H9 (cell line): Measurements from ENCODE around the gene TFAP2D. TPM values are rescaled to one million over a fixed set of nuclear protein-coding genes. Genes with fewer than 3 reads are reported as not detected.

Experiments
- DNase-seq: peaks from one replicate; pipeline ENCODE4 v3.0.0-alpha.2; 2017
- H2AFZ ChIP-seq: one replicate; pipeline ENCODE4 v1.6.1; 2013; ENCODE audit warnings: mild to moderate bottlenecking, low read length, control low read depth, moderate library complexity
- H2AK5ac ChIP-seq: 2 replicates; pipeline ENCODE4 v1.6.1; 2013; ENCODE audit warnings: low read length, control low read depth, mixed read lengths; ENCODE audit not compliant: insufficient read length
- H2BK120ac ChIP-seq: one replicate; pipeline ENCODE4 v1.6.1; 2013; ENCODE audit warnings: low read depth, mild to moderate bottlenecking, low read length, control low read depth, inconsistent platforms; ENCODE audit not compliant: poor library complexity, severe bottlenecking
- H2BK12ac ChIP-seq: 2 replicates; pipeline ENCODE4 v1.6.1; 2013; ENCODE audit warnings: low read length, control low read depth, mixed read lengths, low read depth; ENCODE audit not compliant: insufficient read length
- H2BK15ac ChIP-seq: 2 replicates; pipeline ENCODE4 v1.6.1; 2013; ENCODE audit warnings: low read depth, low read length, control low read depth
- H2BK20ac ChIP-seq: one replicate; pipeline ENCODE4 v1.6.1; 2013; ENCODE audit warnings: low read depth, mild to moderate bottlenecking, low read length, control low read depth, inconsistent platforms; ENCODE audit not compliant: poor library complexity, severe bottlenecking
- H2BK5ac ChIP-seq: 2 replicates; pipeline ENCODE4 v1.6.1; 2013; ENCODE audit warnings: low read length, control low read depth, mixed read lengths; ENCODE audit not compliant: insufficient read length
- H3K14ac ChIP-seq: 2 replicates; pipeline ENCODE4 v1.6.1; 2013; ENCODE audit warnings: low read length, control low read depth; ENCODE audit not compliant: insufficient read depth
- H3K18ac ChIP-seq: 2 replicates; pipeline ENCODE4 v1.6.1; 2013; ENCODE audit warnings: low read depth, mild to moderate bottlenecking, mixed read lengths, low read length, control low read depth; ENCODE audit not compliant: insufficient read length
- H3K23ac ChIP-seq: 2 replicates; pipeline ENCODE4 v1.6.1; 2013; ENCODE audit warnings: low read length, control low read depth, mixed read lengths, low read depth; ENCODE audit not compliant: insufficient read length
- H3K23me2 ChIP-seq: 2 replicates; pipeline ENCODE4 v1.6.1; 2013; ENCODE audit warnings: low read depth, mild to moderate bottlenecking, mixed read lengths, low read length, control low read depth; ENCODE audit not compliant: insufficient read length, poor library complexity, severe bottlenecking
- H3K27ac ChIP-seq: 2 replicates; pipeline ENCODE4 v1.5.1; 2013; ENCODE audit warnings: low read length, control low read depth, mixed read lengths, low read depth; ENCODE audit not compliant: insufficient read length
- H3K27me3 ChIP-seq: 2 replicates; pipeline ENCODE4 v1.6.1; 2013; ENCODE audit warnings: low read length, control low read depth, inconsistent platforms; ENCODE audit not compliant: insufficient read depth
- H3K4ac ChIP-seq: 2 replicates; pipeline ENCODE4 v1.6.1; 2013; ENCODE audit warnings: low read depth, mild to moderate bottlenecking, control low read depth, inconsistent platforms, low read length, moderate library complexity
- H3K4me1 ChIP-seq: 2 replicates; pipeline ENCODE4 v1.6.1; 2013; ENCODE audit warnings: low read length, control low read depth, inconsistent platforms; ENCODE audit not compliant: insufficient read depth
- H3K4me2 ChIP-seq: 2 replicates; pipeline ENCODE4 v1.6.1; 2013; ENCODE audit warnings: low read length, control low read depth, mixed read lengths; ENCODE audit not compliant: insufficient read length, insufficient read depth
- H3K56ac ChIP-seq: 2 replicates; pipeline ENCODE4 v1.6.1; 2013; ENCODE audit warnings: low read depth, mild to moderate bottlenecking, mixed read lengths, low read length, control low read depth; ENCODE audit not compliant: insufficient read length
- H3K79me1 ChIP-seq: 2 replicates; pipeline ENCODE4 v1.6.1; 2013; ENCODE audit warnings: low read depth, mild to moderate bottlenecking, moderate library complexity, low read length, control low read depth, inconsistent platforms; ENCODE audit not compliant: insufficient read depth, poor library complexity, severe bottlenecking
- H3K79me2 ChIP-seq: 2 replicates; pipeline ENCODE4 v1.6.1; 2013; ENCODE audit warnings: low read length, control low read depth, inconsistent platforms; ENCODE audit not compliant: insufficient read depth
- H3K9ac ChIP-seq: 2 replicates; pipeline ENCODE4 v1.6.1; 2013; ENCODE audit warnings: low read length, control low read depth, mixed read lengths; ENCODE audit not compliant: insufficient read length; ENCODE audit errors: extremely low read depth
- H3K9me3 ChIP-seq: one replicate; pipeline ENCODE4 v1.6.1; 2013; ENCODE audit warnings: low read depth, low read length, inconsistent platforms; ENCODE audit not compliant: control insufficient read depth
- H3T11ph ChIP-seq: one replicate; pipeline ENCODE4 v1.6.1; 2013; ENCODE audit warnings: mild to moderate bottlenecking, low read length, control low read depth, inconsistent platforms
- H4K20me1 ChIP-seq: one replicate; pipeline ENCODE4 v1.6.1; 2013; ENCODE audit not compliant: control insufficient read depth, insufficient read length, insufficient read depth
- H4K5ac ChIP-seq: 2 replicates; pipeline ENCODE4 v1.6.1; 2013; ENCODE audit warnings: low read depth, mild to moderate bottlenecking, mixed read lengths, low read length, control low read depth; ENCODE audit not compliant: insufficient read length
- H4K8ac ChIP-seq: replicated peaks from 2 replicates; pipeline ENCODE4 v1.6.1; 2013; ENCODE audit warnings: low read length, control low read depth, mixed read lengths, low read depth; ENCODE audit not compliant: insufficient read length
- H4K91ac ChIP-seq: 2 replicates; pipeline ENCODE4 v1.6.1; 2013; ENCODE audit warnings: low read depth, mild to moderate bottlenecking, moderate library complexity, mixed read lengths, low read length, control low read depth; ENCODE audit not compliant: insufficient read length
- H3K27ac Mint-ChIP-seq, 3 experiments: 2 replicates in 2 of 3; 3 replicates in 1 of 3; pipeline ENCODE4 v1.8.0; 2020 to 2021; ENCODE audit warnings: mixed read lengths in 3 of 3, mild to moderate bottlenecking in 1 of 3, moderate library complexity in 1 of 3
- H3K27me3 Mint-ChIP-seq: 2 replicates; pipeline ENCODE4 v1.8.0; 2021; ENCODE audit warnings: low read depth, mild to moderate bottlenecking, moderate library complexity, mixed read lengths
- H3K36me3 Mint-ChIP-seq, 3 experiments: 2 replicates in 2 of 3; 3 replicates in 1 of 3; pipeline ENCODE4 v1.8.0; 2020 to 2021; ENCODE audit warnings: low read depth in 3 of 3, mixed read lengths in 3 of 3; ENCODE audit not compliant: insufficient read depth in 1 of 3
- H3K4me1 Mint-ChIP-seq, 2 experiments: 2 replicates each; pipeline ENCODE4 v1.8.0; 2020; ENCODE audit warnings: mixed read lengths in 2 of 2
- H3K4me3 Mint-ChIP-seq, 2 experiments: 2 replicates in 1 of 2; 3 replicates in 1 of 2; pipeline ENCODE4 v1.8.0; 2020 to 2021; ENCODE audit warnings: mild to moderate bottlenecking in 2 of 2, mixed read lengths in 2 of 2, moderate library complexity in 1 of 2
- H3K9me3 Mint-ChIP-seq, 2 experiments: 2 replicates in 1 of 2; 3 replicates in 1 of 2; pipeline ENCODE4 v1.8.0; 2020; ENCODE audit warnings: mild to moderate bottlenecking in 2 of 2, mixed read lengths in 2 of 2, moderate library complexity in 1 of 2
- total RNA-seq: library from RNA; stranded (reverse); gene quantifications from 2 replicates; pipeline ENCODE4 v1.2.1, GENCODE V29; 2021
- TF ChIP-seq, protein P1 (sequence below): fragments of 200-600 bp; sonication (generic); conservative IDR thresholded peaks from 3 replicates; pipeline ENCODE4 v1.8.0; 2021; ENCODE audit warnings: antibody characterized with exemption, mild to moderate bottlenecking

Gene TFAP2D
- total RNA-seq, 1 experiment from 2014 or later = not detected

DNA sequence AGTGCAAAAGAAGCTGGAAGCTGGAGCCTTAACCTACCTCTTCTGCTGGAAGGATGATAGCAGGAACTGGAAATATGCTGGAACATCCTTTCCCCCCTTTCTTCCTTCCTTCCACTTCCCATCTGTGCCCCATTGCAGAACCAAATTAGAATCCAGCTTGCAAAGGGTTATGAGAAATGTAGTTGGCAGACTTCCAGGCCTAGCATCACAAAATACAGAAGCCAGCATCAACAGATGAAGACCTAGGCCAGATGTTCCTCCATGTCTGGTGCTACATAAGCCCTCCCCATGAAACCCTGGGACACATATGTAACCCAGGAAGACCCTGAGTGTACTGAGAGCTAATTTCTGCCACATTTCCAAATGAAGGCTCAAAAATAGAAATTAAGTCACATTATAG, 65.4 kb downstream of the TFAP2D start:
- no peak overlapping the region for H2BK5ac ChIP-seq
- no peak overlapping the region for H4K8ac ChIP-seq
- no peak overlapping the region for H3K4me2 ChIP-seq
- no peaks in the 10 kb centered on the region for H3K27me3 ChIP-seq
- H3K18ac ChIP-seq = no peak overlapping the region
- DNase-seq = no peak
- Mint-ChIP-seq H3K4me1 (no peaks in the 10 kb centered on the region), H3K27ac (no peak overlapping the region), H3K9me3 (no peaks in the 10 kb centered on the region), H3K4me3 (no peak overlapping the region), H3K27me3 (peaks cover 5% of the 10 kb centered on the region), H3K36me3 (no peaks in the 10 kb centered on the region)
- H3T11ph ChIP-seq = no peak overlapping the region
- no peak overlapping the region for H2BK120ac ChIP-seq
- no peaks in the 10 kb centered on the region for H4K20me1 ChIP-seq
- H3K27ac ChIP-seq = no peak overlapping the region
- H3K79me2 ChIP-seq = no peaks in the 10 kb centered on the region
- H3K4me1 ChIP-seq = no peaks in the 10 kb centered on the region
- no peak overlapping the region for H4K91ac ChIP-seq
- no peak overlapping the region for H3K14ac ChIP-seq
- H3K9me3 ChIP-seq = no peaks in the 10 kb centered on the region
- H3K56ac ChIP-seq = no peak overlapping the region
- H2BK12ac ChIP-seq = no peak overlapping the region
- H4K5ac ChIP-seq = no peak overlapping the region
- TF ChIP-seq, protein P1, sequence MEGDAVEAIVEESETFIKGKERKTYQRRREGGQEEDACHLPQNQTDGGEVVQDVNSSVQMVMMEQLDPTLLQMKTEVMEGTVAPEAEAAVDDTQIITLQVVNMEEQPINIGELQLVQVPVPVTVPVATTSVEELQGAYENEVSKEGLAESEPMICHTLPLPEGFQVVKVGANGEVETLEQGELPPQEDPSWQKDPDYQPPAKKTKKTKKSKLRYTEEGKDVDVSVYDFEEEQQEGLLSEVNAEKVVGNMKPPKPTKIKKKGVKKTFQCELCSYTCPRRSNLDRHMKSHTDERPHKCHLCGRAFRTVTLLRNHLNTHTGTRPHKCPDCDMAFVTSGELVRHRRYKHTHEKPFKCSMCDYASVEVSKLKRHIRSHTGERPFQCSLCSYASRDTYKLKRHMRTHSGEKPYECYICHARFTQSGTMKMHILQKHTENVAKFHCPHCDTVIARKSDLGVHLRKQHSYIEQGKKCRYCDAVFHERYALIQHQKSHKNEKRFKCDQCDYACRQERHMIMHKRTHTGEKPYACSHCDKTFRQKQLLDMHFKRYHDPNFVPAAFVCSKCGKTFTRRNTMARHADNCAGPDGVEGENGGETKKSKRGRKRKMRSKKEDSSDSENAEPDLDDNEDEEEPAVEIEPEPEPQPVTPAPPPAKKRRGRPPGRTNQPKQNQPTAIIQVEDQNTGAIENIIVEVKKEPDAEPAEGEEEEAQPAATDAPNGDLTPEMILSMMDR = no peak
- H2BK20ac ChIP-seq = no peak overlapping the region
- no peak overlapping the region for H2AK5ac ChIP-seq
- H2AFZ ChIP-seq = no peak overlapping the region
- H3K4ac ChIP-seq = no peak overlapping the region
- no peaks in the 10 kb centered on the region for H3K79me1 ChIP-seq
- no peak overlapping the region for H3K9ac ChIP-seq
- H3K23ac ChIP-seq = no peak overlapping the region
- no peak overlapping the region for H2BK15ac ChIP-seq
- no peaks in the 10 kb centered on the region for H3K23me2 ChIP-seq
